Heart right ventricle (tissue), 16 donors: ENCODE results near the gene SH3D21. TPM values are rescaled to one million over a fixed set of nuclear protein-coding genes. Genes with fewer than 3 reads are reported as not detected.

Experiments used
- ATAC-seq, 8 donors: fragments of 200-7000 bp; cut with Tn5 transposase; one replicate each; pipeline ENCODE4 v1.9.1; 2020; ENCODE audit warnings: mild to moderate bottlenecking in 8 of 8, moderate library complexity in 8 of 8, moderate number of reproducible peaks in 1 of 8
- DNase-seq, 2 donors: peaks; one replicate each; pipeline ENCODE4 v3.0.0-alpha.2; 2020
- H3K27ac ChIP-seq, 10 donors: fragments of 200-600 bp; sonication (generic) in 2 of 10; one replicate each; pipeline versions ENCODE4 v1.5.0 to v1.8.0; 2020 to 2022; ENCODE audit warnings: mild to moderate bottlenecking in 3 of 10
- H3K27me3 ChIP-seq, 7 donors: fragments of 200-600 bp; one replicate each; pipeline ENCODE4 v1.8.0; 2021 to 2022; ENCODE audit warnings: mild to moderate bottlenecking in 2 of 7
- H3K36me3 ChIP-seq, 9 donors: fragments of 200-600 bp; sonication (generic) in 1 of 9; one replicate each; pipeline versions ENCODE4 v1.5.0 to v1.8.0; 2020 to 2022; ENCODE audit warnings: mild to moderate bottlenecking in 2 of 9
- H3K4me1 ChIP-seq, 9 donors: fragments of 200-600 bp; sonication (generic) in 1 of 9; one replicate each; pipeline versions ENCODE4 v1.5.0 to v1.8.0; 2020 to 2022; ENCODE audit warnings: mild to moderate bottlenecking in 4 of 9
- H3K4me3 ChIP-seq, 10 donors: fragments of 200-600 bp; sonication (generic) in 2 of 10; one replicate each; pipeline versions ENCODE4 v1.5.0 to v1.8.0; 2020 to 2022; ENCODE audit warnings: mild to moderate bottlenecking in 7 of 10, moderate library complexity in 2 of 10
- H3K9me3 ChIP-seq, 11 donors: fragments of 200-600 bp in 10 of 11; sonication (generic) in 2 of 11; one replicate each; pipeline versions ENCODE4 v1.5.0 to v1.8.0; 2013 to 2022; ENCODE audit warnings: mild to moderate bottlenecking in 2 of 11, control low read depth in 1 of 11, moderate library complexity in 1 of 11
- CTCF ChIP-seq, 9 donors: fragments of 200-600 bp; sonication (generic) in 2 of 9; IDR thresholded peaks; one replicate each; pipeline versions ENCODE4 v1.5.0 to v1.8.0; 2021 to 2022; ENCODE audit warnings: antibody characterized with exemption in 9 of 9, mild to moderate bottlenecking in 5 of 9, moderate library complexity in 1 of 9
- WGBS, 2 donors: extraction: QIAGEN DNeasy Blood & Tissue Kit; methylation state at CpG; one replicate each; pipeline ENCODE4 v1.1.7; 2013; ENCODE audit warnings: inconsistent platforms in 1 of 2; 5-methylcytosine and 5-hydroxymethylcytosine counted together
- intact Hi-C, 10 donors: fragments of 100-400 bp; cut with DNase I; formaldehyde crosslinking; loops; one replicate each; pipeline versions ENCODE4 v1.11.1 to v1.14.2; 2022
- polyA plus RNA-seq, 2 donors: library from polyadenylated mRNA; stranded (reverse); fragments of 200-250 nt; gene quantifications; one replicate each; pipeline ENCODE4 v1.2.3, GENCODE V29; 2013
- total RNA-seq, 10 donors: library from RNA; stranded (reverse); fragmentation: NEBNext Ultra II Directional in 3 of 10; extraction: Animal tissue kit (Norgen Biotek cat#: 25700) in 3 of 10; gene quantifications; one replicate each; pipeline versions ENCODE4 v1.2.1 to v1.2.4, GENCODE V29; 2021 to 2023
- donor health status: Arrhythmogenic right ventricular cardiomyopathy.
- donor health status: ischemic (EF 13 %, LVEDD 7.1; RV severe dilation, severe dysfunction).
- donor health status: healthy with polysubstance abuse.
- donor health status: DM: no; HTN: yes; CAD: no.
- donor health status: DM: no; HTN: no; CAD: no.
- donor health status: ischemic (EF 25% LVEDD 6.9; RV normal size, moderate dysfunction).
- donor health status: ischemic (EF 25% LVEDD 5.7; RV mildly dilated, moderate dysfunction).
- donor health status: healthy.
- donor health status: DM: yes; HTN: yes; CAD: no.
- donor health status: Ischemic cardiomyopathy.
- donor health status: ischemic (EF 35%, LVEDD 5.7; RV mildly dilated, moderate dysfunction).
- donor health status: nonischemic (EF 11% LVEDD 7.7; RV severe dilation, severe dysfunction).
- donor health status: DM: yes; HTN: yes; CAD: no.
- donor health status: PGD.
- donor health status: ischemic (EF 29% LVEDD 5.4; RV normal size, mild dysfunction).
- donor health status: nonischemic (EF 23%, LVEDD 6.1; RV moderate dilation, normal function).

SH3D21 gene
- total and polyA plus RNA-seq, 12 donors, result 0.58 to 4.8 (median 1.7) TPM

GRCh38 chr1:36354486-36354885 lies 48.3 kb downstream of the SH3D21 start:
- WGBS, 2 donors, result 94 to 97% methylated on average over 11 of the region's 11 CpGs
- H3K4me3 ChIP-seq, result no peak overlapping the region
- no peaks in the 10 kb centered on the region for H3K27me3 ChIP-seq
- no peak overlapping the region for H3K27ac ChIP-seq
- peaks cover 0 to 90% (median 43%) of the 10 kb centered on the region in 9 donors for H3K36me3 ChIP-seq
- TF ChIP-seq CTCF (IDR thresholded peaks at IDR 0.05), result no peak
- ATAC-seq (no peak), DNase-seq (no peak)
- intact Hi-C loops, result no loop called here
- no peaks in the 10 kb centered on the region for H3K9me3 ChIP-seq
- peaks cover 13 to 46% (median 38%) of the 10 kb centered on the region in 9 donors for H3K4me1 ChIP-seq

- DNase-seq (no peak), ATAC-seq (no peak)
- TF ChIP-seq CTCF (IDR thresholded peaks at IDR 0.05), result no peak
- no peak overlapping the region for H3K4me3 ChIP-seq
- intact Hi-C loops, result no loop called here
- H3K9me3 ChIP-seq, result no peaks in the 10 kb centered on the region
- no peaks in the 10 kb centered on the region for H3K27me3 ChIP-seq
- 75 to 79% methylated on average over 4 of the region's 4 CpGs for WGBS, 2 donors
- no peak overlapping the region for H3K27ac ChIP-seq
- peaks cover 0 to 90% (median 52%) of the 10 kb centered on the region in 9 donors for H3K36me3 ChIP-seq
- H3K4me1 ChIP-seq, result peaks cover under 1 to 42% (median 25%) of the 10 kb centered on the region in 9 donors
Measured at GRCh38 chr1:36355811-36356210, 49.6 kb downstream of the SH3D21 start.

- WGBS, 2 donors, result 91% methylated on average over 13 of the region's 13 CpGs
- intact Hi-C loops, result no loop called here
- no peaks in the 10 kb centered on the region for H3K27me3 ChIP-seq
- DNase-seq (no peak), ATAC-seq (no peak)
- H3K9me3 ChIP-seq, result no peaks in the 10 kb centered on the region
- peaks cover 0 to 15% (median 5%) of the 10 kb centered on the region in 9 donors for H3K4me1 ChIP-seq
- no peak for TF ChIP-seq CTCF (IDR thresholded peaks at IDR 0.05)
- H3K4me3 ChIP-seq, result no peak overlapping the region
- H3K27ac ChIP-seq, result peak overlapping the region in 1 of 10 donors; percentile 77
- peaks cover 0 to 99% (median 52%) of the 10 kb centered on the region in 9 donors for H3K36me3 ChIP-seq
Measured at GRCh38 chr1:36358514-36359084, 52.4 kb downstream of the SH3D21 start.

GRCh38 chr1:36359383-36359782 lies 53.2 kb downstream of the SH3D21 start:
- Histone ChIP-seq H3K4me1 (peaks cover 0 to 20% (median 5%) of the 10 kb centered on the region in 9 donors), H3K36me3 (peaks cover 0 to 96% (median 47%) of the 10 kb centered on the region in 9 donors), H3K9me3 (no peaks in the 10 kb centered on the region), H3K27ac (peak overlapping the region in 2 of 10 donors; percentile 51 to 77), H3K4me3 (no peak overlapping the region), H3K27me3 (no peaks in the 10 kb centered on the region)
- 91 to 93% methylated on average over 5 of the region's 5 CpGs for WGBS, 2 donors
- DNase-seq (no peak), ATAC-seq (no peak)
- TF ChIP-seq CTCF (IDR thresholded peaks at IDR 0.05), result no peak
- intact Hi-C loops, result no loop called here
